Subcutaneous abdominal adipose tissue (tissue), 5 donors: Measurements from ENCODE around the gene A2M.

Experiments
- H3K27ac ChIP-seq: one replicate; pipeline ENCODE4 v1.7.0; 2013; ENCODE audit warnings: low read depth, mild to moderate bottlenecking, inconsistent platforms, low read length, moderate library complexity
- H3K27me3 ChIP-seq, 5 donors: one replicate each; pipeline ENCODE4 v1.7.0; 2013; ENCODE audit warnings: low read length in 5 of 5, inconsistent platforms in 1 of 5; ENCODE audit not compliant: control insufficient read depth in 5 of 5, insufficient read depth in 4 of 5
- H3K36me3 ChIP-seq, 5 donors: one replicate each; pipeline ENCODE4 v1.7.0; 2013; ENCODE audit warnings: low read length in 5 of 5; ENCODE audit not compliant: control insufficient read depth in 5 of 5, insufficient read depth in 5 of 5
- H3K4me1 ChIP-seq, 5 donors: one replicate each; pipeline ENCODE4 v1.7.0; 2013; ENCODE audit warnings: low read length in 5 of 5, mild to moderate bottlenecking in 3 of 5, moderate library complexity in 1 of 5; ENCODE audit not compliant: control insufficient read depth in 5 of 5, insufficient read depth in 5 of 5
- H3K4me3 ChIP-seq, 5 donors: one replicate each; pipeline ENCODE4 v1.7.0; 2013; ENCODE audit warnings: low read length in 5 of 5, low read depth in 1 of 5
- H3K9ac ChIP-seq, 5 donors: one replicate each; pipeline ENCODE4 v1.7.0; 2013; ENCODE audit warnings: low read length in 5 of 5, mild to moderate bottlenecking in 4 of 5, moderate library complexity in 3 of 5
- H3K9me3 ChIP-seq, 5 donors: one replicate each; pipeline ENCODE4 v1.7.0; 2013; ENCODE audit warnings: low read length in 5 of 5; ENCODE audit not compliant: control insufficient read depth in 5 of 5
- donor health status: healthy.
- donor health status: healthy.
- donor health status: healthy.
- donor health status: healthy.
- donor health status: healthy.

A2M gene

DNA sequence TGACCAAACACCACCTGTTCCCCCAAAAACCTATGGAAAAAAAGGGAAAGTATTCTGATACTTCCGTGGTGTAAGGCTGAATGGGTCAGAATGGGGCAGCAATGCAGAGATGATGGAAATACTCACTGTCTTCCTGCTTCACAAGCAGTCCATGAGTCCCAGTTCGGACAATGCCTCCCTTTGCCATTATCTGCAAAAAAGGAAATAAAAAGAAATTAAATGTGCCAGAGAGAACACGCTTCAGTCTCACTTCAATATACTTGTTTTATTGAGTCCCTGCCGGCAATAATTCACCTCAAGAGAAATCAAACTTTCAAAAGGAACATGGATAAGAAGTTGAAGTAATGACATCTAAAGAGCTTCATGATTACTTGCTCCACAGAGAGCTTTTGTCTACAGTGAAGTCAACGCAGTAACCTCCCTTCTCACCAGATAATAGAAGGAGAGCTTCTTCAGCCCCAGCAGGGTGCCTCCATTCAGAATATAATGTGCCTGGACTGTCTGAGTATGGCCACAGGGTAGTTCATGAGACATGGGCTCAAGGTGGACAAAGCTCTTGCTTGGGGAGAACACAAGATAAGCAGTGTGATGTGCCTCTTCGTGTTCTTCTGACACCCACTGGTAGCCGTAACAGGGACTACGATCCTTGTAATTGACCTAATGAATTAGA lies 14.6 kb downstream of the A2M start:
- no peak overlapping the region for H3K4me3 ChIP-seq
- H3K27me3 ChIP-seq: no peaks in the 10 kb centered on the region
- H3K27ac ChIP-seq: no peak overlapping the region
- H3K9ac ChIP-seq: no peak overlapping the region
- H3K4me1 ChIP-seq: peaks cover 0 to 4% (median 0%) of the 10 kb centered on the region in 5 donors
- no peaks in the 10 kb centered on the region for H3K9me3 ChIP-seq
- peaks cover 20 to 77% (median 66%) of the 10 kb centered on the region in 5 donors for H3K36me3 ChIP-seq

DNA sequence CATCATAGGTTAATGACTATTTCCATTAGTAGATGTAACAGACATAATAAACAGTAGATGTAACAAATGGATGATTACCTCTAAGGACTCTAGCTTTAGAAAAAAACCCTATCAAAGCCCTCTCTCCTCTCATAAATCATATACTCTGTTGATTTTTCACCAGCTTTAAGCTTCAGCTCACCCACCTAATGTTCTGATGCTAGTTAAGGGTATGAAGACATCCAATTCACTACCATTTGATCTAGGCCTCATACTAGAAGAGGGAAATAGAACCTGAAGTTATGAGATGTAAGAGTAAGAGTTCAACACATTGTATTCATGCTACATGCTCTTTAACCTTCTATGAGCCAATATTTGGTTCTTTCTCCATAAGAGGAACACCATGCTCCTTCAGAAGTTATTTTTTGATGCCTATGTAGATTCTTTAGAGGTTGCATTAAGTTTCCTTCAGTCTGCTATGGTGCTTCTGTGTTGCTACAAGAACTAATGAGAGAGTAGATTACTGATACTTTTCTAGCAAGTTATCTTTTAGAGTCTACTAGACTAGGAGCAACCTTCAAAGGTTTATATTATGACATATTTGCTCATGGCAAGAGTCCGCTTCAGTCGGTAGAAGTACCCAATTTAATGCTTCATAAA lies 16.0 kb downstream of the A2M start:
- H3K9ac ChIP-seq: no peak overlapping the region
- no peaks in the 10 kb centered on the region for H3K27me3 ChIP-seq
- no peak overlapping the region for H3K4me3 ChIP-seq
- no peaks in the 10 kb centered on the region for H3K9me3 ChIP-seq
- H3K4me1 ChIP-seq: no peaks in the 10 kb centered on the region
- H3K36me3 ChIP-seq: peaks cover 18 to 73% (median 66%) of the 10 kb centered on the region in 5 donors
- no peak overlapping the region for H3K27ac ChIP-seq

GRCh38 chr12:9098463-9099026 lies 17.2 kb downstream of the A2M start:
- Histone ChIP-seq H3K27me3 (no peaks in the 10 kb centered on the region), H3K4me1 (no peaks in the 10 kb centered on the region), H3K36me3 (peaks cover 13 to 72% (median 64%) of the 10 kb centered on the region in 5 donors), H3K4me3 (no peak overlapping the region), H3K9me3 (no peaks in the 10 kb centered on the region), H3K9ac (no peak overlapping the region), H3K27ac (no peak overlapping the region)

- no peak overlapping the region for H3K9ac ChIP-seq
- H3K9me3 ChIP-seq: no peaks in the 10 kb centered on the region
- no peak overlapping the region for H3K27ac ChIP-seq
- no peak overlapping the region for H3K4me3 ChIP-seq
- peaks cover 15 to 74% (median 66%) of the 10 kb centered on the region in 5 donors for H3K36me3 ChIP-seq
- H3K4me1 ChIP-seq: no peaks in the 10 kb centered on the region
- H3K27me3 ChIP-seq: no peaks in the 10 kb centered on the region
Measured at GRCh38 chr12:9098115-9098452, 17.6 kb downstream of the A2M start.

- no peaks in the 10 kb centered on the region for H3K27me3 ChIP-seq
- no peak overlapping the region for H3K27ac ChIP-seq
- H3K4me1 ChIP-seq: no peaks in the 10 kb centered on the region
- H3K9me3 ChIP-seq: no peaks in the 10 kb centered on the region
- no peak overlapping the region for H3K4me3 ChIP-seq
- peaks cover 19 to 76% (median 68%) of the 10 kb centered on the region in 5 donors for H3K36me3 ChIP-seq
- no peak overlapping the region for H3K9ac ChIP-seq
Measured at GRCh38 chr12:9096563-9097176, 19.0 kb downstream of the A2M start.

- peaks cover 17 to 76% (median 69%) of the 10 kb centered on the region in 5 donors for H3K36me3 ChIP-seq
- H3K27ac ChIP-seq: no peak overlapping the region
Measured at GRCh38 chr12:9095322-9095721, 20.4 kb downstream of the A2M start.

GRCh38 chr12:9094512-9095206 lies 21.1 kb downstream of the A2M start:
- no peaks in the 10 kb centered on the region for H3K27me3 ChIP-seq
- no peak overlapping the region for H3K9ac ChIP-seq
- no peak overlapping the region for H3K27ac ChIP-seq
- no peaks in the 10 kb centered on the region for H3K9me3 ChIP-seq
- no peak overlapping the region for H3K4me3 ChIP-seq
- peaks cover 22 to 78% (median 71%) of the 10 kb centered on the region in 5 donors for H3K36me3 ChIP-seq
- no peaks in the 10 kb centered on the region for H3K4me1 ChIP-seq

More at GRCh38 chr12:9095322-9095721, 20.4 kb downstream of the A2M start:
- no peak overlapping the region for H3K9ac ChIP-seq
- no peaks in the 10 kb centered on the region for H3K9me3 ChIP-seq
- H3K4me3 ChIP-seq: no peak overlapping the region
- H3K4me1 ChIP-seq: no peaks in the 10 kb centered on the region
- no peaks in the 10 kb centered on the region for H3K27me3 ChIP-seq

DNA sequence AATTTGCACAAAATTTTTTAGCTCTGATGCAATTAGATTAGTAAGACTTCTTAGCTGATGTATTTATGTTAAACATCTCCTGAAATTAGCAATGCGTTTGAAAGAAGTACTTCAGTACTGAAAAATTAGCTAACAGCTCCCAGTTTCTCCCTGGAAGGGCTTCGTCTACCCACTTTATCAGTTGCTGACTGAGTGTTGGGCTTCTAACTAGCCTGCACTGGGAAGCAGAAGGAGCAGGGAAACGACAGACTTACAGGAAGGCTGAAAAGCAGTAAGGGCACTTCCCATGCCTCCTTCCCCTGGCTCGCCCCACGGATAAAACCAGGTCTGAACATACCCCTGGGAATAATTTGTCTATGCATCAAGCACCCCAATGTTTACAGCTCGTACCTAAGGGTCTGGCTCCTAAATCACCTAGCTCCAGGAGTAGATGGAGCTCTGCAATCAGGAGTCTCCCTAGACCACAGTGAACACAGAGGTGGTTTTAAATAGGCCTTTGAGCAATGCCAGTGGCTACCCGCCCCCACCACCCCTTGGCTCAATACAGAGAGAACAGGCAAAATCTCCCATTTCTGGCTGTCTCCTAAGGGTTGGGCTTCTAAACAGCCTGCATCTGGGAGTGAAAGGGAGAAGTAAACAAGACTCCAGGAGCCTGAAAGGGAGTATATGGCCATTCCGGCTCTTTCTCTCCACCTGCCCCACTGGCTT lies 23.7 kb downstream of the A2M start:
- no peak overlapping the region for H3K4me3 ChIP-seq
- no peaks in the 10 kb centered on the region for H3K27me3 ChIP-seq
- H3K9ac ChIP-seq: no peak overlapping the region
- H3K9me3 ChIP-seq: no peaks in the 10 kb centered on the region
- H3K4me1 ChIP-seq: no peaks in the 10 kb centered on the region
- H3K36me3 ChIP-seq: peaks cover 20 to 70% (median 64%) of the 10 kb centered on the region in 5 donors
- H3K27ac ChIP-seq: no peak overlapping the region

DNA sequence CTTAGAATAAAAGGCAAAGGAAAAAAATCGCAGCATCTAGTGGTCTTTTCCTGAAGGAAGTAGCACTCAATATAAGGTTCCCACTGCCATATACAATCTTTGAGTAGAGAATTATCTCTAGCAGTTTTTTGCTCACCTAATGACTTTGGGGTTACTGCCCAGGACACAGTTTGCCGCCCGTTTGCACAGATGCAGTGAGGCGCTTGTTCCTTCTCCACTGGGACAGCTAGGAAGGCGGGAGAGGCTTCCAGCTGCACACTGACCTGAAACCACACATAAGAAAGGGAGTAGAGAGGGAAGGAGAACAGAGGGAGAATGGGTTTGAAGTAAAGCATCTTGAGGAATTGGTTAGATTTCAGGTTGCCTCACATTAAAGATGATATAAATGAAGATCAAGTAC lies 25.5 kb downstream of the A2M start:
- Histone ChIP-seq H3K4me1 (no peaks in the 10 kb centered on the region), H3K36me3 (peaks cover 13 to 62% (median 54%) of the 10 kb centered on the region in 5 donors), H3K4me3 (no peak overlapping the region), H3K27ac (no peak overlapping the region), H3K9ac (no peak overlapping the region), H3K9me3 (no peaks in the 10 kb centered on the region), H3K27me3 (no peaks in the 10 kb centered on the region)
